Spleen (tissue), 7 donors: Measurements from ENCODE around the gene SLC8A2.

ENCODE experiments used
- POLR2A ChIP-seq, 3 donors: fragments of 450-650 bp; IDR thresholded peaks; one replicate each; pipeline ENCODE4 v1.5.1; 2017; ENCODE audit warnings: antibody characterized with exemption in 3 of 3, mild to moderate bottlenecking in 1 of 3
- TF ChIP-seq, protein P1 (sequence below), 11 experiments: fragments of 200-600 bp in 7 of 11; fragments of 450-650 bp in 4 of 11; sonication (generic) in 4 of 11; IDR thresholded peaks in 8 of 11; conservative IDR thresholded peaks in 3 of 11; 1 replicate in 7 of 11; 2 replicates in 4 of 11; pipeline versions ENCODE4 v1.4.0 to v1.8.0; 2016 to 2021; ENCODE audit warnings: antibody characterized with exemption in 11 of 11, inconsistent platforms in 4 of 11, mild to moderate bottlenecking in 1 of 11
- donor health status: DM: no; HTN: no; CAD: no; lungs with moderate emphysema.
- donor health status: DM: no; HTN: no; CAD: no.
- donor health status: DM: no; HTN: no; CAD: no.

DNA sequence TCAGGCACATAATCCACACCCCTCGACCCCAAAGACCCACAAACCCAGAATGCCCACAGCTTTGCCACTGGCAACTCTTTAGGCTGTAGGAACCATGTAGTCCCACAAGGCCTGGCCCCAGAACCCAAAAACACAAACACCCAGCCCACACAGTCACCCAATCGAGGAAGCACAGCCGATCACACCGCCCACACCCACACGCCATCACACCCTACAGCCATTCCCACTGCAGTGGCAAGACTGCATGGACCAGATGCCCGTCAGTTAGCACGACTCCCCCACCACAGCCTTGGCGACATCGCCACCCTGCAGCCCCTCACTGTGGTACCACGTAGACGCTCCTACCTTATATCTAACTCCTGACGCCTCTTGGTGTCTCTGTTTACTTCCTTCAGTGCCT, 28.4 kb downstream of the SLC8A2 start:
- TF ChIP-seq, protein P1, sequence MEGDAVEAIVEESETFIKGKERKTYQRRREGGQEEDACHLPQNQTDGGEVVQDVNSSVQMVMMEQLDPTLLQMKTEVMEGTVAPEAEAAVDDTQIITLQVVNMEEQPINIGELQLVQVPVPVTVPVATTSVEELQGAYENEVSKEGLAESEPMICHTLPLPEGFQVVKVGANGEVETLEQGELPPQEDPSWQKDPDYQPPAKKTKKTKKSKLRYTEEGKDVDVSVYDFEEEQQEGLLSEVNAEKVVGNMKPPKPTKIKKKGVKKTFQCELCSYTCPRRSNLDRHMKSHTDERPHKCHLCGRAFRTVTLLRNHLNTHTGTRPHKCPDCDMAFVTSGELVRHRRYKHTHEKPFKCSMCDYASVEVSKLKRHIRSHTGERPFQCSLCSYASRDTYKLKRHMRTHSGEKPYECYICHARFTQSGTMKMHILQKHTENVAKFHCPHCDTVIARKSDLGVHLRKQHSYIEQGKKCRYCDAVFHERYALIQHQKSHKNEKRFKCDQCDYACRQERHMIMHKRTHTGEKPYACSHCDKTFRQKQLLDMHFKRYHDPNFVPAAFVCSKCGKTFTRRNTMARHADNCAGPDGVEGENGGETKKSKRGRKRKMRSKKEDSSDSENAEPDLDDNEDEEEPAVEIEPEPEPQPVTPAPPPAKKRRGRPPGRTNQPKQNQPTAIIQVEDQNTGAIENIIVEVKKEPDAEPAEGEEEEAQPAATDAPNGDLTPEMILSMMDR (IDR thresholded peaks at IDR 0.05 in 8 of 11, conservative IDR thresholded peaks at IDR 0.05 in 3 of 11): no peak
- no peak for TF ChIP-seq POLR2A (IDR thresholded peaks at IDR 0.05)
